HUES6 (cell line): ENCODE results near the gene HLTF.
A peak's percentile ranks its signal among the peaks of the same experiment; 100 is the strongest.

ENCODE experiments used
- H3K27ac ChIP-seq: 2 replicates; pipeline ENCODE4 v1.7.0; 2013; ENCODE audit warnings: low read depth, mild to moderate bottlenecking, low read length, inconsistent platforms
- H3K27me3 ChIP-seq: 2 replicates; pipeline ENCODE4 v1.6.1; 2013; ENCODE audit warnings: low read length; ENCODE audit not compliant: control insufficient read depth, insufficient read depth
- H3K36me3 ChIP-seq: 2 replicates; pipeline ENCODE4 v1.6.1; 2013; ENCODE audit warnings: low read length; ENCODE audit not compliant: control insufficient read depth, insufficient read depth
- H3K4me1 ChIP-seq: 2 replicates; pipeline ENCODE4 v1.6.1; 2013; ENCODE audit warnings: low read length; ENCODE audit not compliant: control insufficient read depth, insufficient read depth
- H3K4me3 ChIP-seq: 2 replicates; pipeline ENCODE4 v1.5.1; 2013; ENCODE audit warnings: low read depth, low read length
- H3K9ac ChIP-seq: one replicate; pipeline ENCODE4 v1.6.1; 2013; ENCODE audit warnings: mild to moderate bottlenecking, low read length
- H3K9me3 ChIP-seq: 2 replicates; pipeline ENCODE4 v1.6.1; 2013; ENCODE audit warnings: low read depth, low read length; ENCODE audit not compliant: control insufficient read depth, insufficient read depth

Gene HLTF

GRCh38 chr3:149086232-149086988, at the start of gene HLTF:
Gene HLTF, minus strand, starts transcription at chr3:149086533. Its CDS starts 197 bp downstream, at chr3:149086336.
- Histone ChIP-seq H3K27me3 (peaks cover 7% of the 10 kb centered on the region; the same call in 1 of the 2 replicates), H3K27ac (0 out of 2 replicates have a peak within 1 kb of the TSS, but pooled peaks have one; percentile 42), H3K9ac (peak within 1 kb of the TSS; percentile 78)

GRCh38 chr3:149134575-149134974, 48.2 kb upstream of the HLTF start:
- Histone ChIP-seq H3K27me3 (no peaks in the 10 kb centered on the region), H3K4me3 (no peak overlapping the region), H3K9me3 (no peaks in the 10 kb centered on the region), H3K9ac (peak overlapping the region; percentile 33), H3K36me3 (peaks cover 17% of the 10 kb centered on the region), H3K27ac (no peak overlapping the region), H3K4me1 (peaks cover 34% of the 10 kb centered on the region)

More at GRCh38 chr3:149086232-149086988, at the start of gene HLTF:
- Histone ChIP-seq H3K36me3 (peaks cover 23% of the 10 kb centered on the region), H3K4me1 (no peaks in the 10 kb centered on the region), H3K4me3 (peak within 1 kb of the TSS; percentile 83), H3K9me3 (peaks cover 7% of the 10 kb centered on the region)

GRCh38 chr3:149131589-149131988, 45.3 kb upstream of the HLTF start:
- Histone ChIP-seq H3K27ac (no peak overlapping the region), H3K27me3 (no peaks in the 10 kb centered on the region), H3K36me3 (peaks cover 17% of the 10 kb centered on the region), H3K9ac (peak overlapping the region; percentile 26), H3K4me3 (peak overlapping the region; percentile 91; the same call in 1 of the 2 replicates), H3K4me1 (peaks cover 28% of the 10 kb centered on the region), H3K9me3 (no peaks in the 10 kb centered on the region)

DNA sequence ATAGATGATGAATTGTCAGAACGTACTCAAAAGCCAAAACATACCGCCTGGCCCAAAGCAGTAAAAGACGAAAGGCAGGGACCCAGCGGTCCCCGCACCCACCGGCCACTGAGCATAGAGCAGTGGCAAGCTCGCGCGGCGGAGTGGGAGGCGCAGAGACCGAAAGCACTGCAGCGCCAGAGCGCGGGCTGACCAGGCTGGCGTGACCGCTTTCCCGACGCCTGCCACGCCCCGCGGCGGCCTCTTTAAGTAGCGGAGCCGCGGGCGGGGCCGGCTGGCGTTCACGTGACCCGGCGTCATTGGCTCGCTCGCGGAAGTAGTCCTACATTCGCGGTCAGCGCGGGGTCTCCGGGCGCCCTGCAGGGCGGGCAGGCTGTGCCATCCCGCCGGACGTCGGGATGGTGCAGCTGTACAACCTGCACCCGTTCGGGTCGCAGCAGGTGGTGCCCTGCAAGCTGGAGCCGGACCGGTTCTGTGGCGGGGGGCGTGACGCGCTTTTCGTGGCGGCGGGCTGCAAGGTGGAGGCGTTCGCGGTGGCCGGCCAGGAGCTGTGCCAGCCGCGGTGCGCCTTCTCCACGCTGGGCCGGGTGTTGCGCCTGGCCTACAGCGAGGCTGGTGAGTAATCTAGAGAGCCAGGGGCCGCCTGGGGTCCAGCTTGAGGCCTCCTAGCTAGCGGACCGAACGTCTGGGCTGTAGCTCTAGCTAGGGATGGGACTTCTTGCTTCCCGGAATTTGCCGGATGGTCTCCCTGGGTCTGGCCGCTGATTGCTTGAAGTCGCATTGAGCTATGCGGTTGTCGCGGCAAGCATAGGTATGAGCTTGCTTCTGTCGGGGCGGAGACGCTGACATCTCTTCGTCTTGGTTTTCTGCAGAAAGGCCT, 43.2 kb upstream of the HLTF start, which contains the start of gene HPS3:
Gene HPS3 (plus strand): TSS at position 313 of the 880 bp plus-strand sequence. CDS start 86 bp downstream, at position 399.
- no peaks in the 10 kb centered on the region for H3K27me3 ChIP-seq
- peaks cover 11% of the 10 kb centered on the region for H3K36me3 ChIP-seq
- H3K4me3 ChIP-seq = peak within 1 kb of the TSS; percentile 91
- H3K4me1 ChIP-seq = peaks cover 25% of the 10 kb centered on the region
- H3K9me3 ChIP-seq = no peaks in the 10 kb centered on the region
- H3K9ac ChIP-seq = peak within 1 kb of the TSS; percentile 87
- H3K27ac ChIP-seq = peak within 1 kb of the TSS; percentile 45; the same call in 1 of the 2 replicates

DNA sequence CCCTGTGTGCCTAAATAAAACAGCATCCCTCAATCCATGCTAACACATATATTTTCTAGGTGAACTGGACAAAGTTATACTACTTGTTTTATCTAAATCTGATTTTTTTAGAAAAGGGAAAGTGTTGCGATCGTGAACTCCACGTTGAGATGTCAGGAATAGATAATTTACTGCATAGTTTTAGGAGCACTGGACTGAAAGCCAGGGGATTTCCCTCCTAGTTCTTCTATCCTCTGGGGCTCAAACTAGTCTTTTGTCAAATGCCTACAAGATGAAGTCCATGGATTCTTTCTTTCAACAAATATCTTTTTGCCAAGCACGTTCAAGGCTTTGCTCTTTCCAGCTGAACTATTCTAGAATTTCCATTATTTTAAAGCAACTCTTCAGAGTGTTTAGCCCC, 42.5 kb upstream of the HLTF start:
- Histone ChIP-seq H3K36me3 (peaks cover 6% of the 10 kb centered on the region; the same call in 1 of the 2 replicates), H3K9ac (no peak overlapping the region), H3K9me3 (no peaks in the 10 kb centered on the region), H3K27me3 (no peaks in the 10 kb centered on the region), H3K4me3 (peak overlapping the region; percentile 91), H3K4me1 (peaks cover 17% of the 10 kb centered on the region), H3K27ac (no peak overlapping the region)

GRCh38 chr3:149122721-149123578, 36.6 kb upstream of the HLTF start:
- Histone ChIP-seq H3K4me1 (0 out of 2 replicates have a peak, but pooled peaks cover 4% of the 10 kb centered on the region), H3K4me3 (no peak overlapping the region), H3K27ac (no peak overlapping the region), H3K36me3 (no peaks in the 10 kb centered on the region), H3K9me3 (no peaks in the 10 kb centered on the region), H3K27me3 (no peaks in the 10 kb centered on the region), H3K9ac (no peak overlapping the region)

GRCh38 chr3:149120051-149120972, 34.0 kb upstream of the HLTF start:
- no peak overlapping the region for H3K4me3 ChIP-seq
- H3K4me1 ChIP-seq = peaks cover 4% of the 10 kb centered on the region; the same call in 1 of the 2 replicates
- H3K27ac ChIP-seq = no peak overlapping the region
- no peaks in the 10 kb centered on the region for H3K9me3 ChIP-seq
- no peaks in the 10 kb centered on the region for H3K36me3 ChIP-seq
- no peaks in the 10 kb centered on the region for H3K27me3 ChIP-seq
- H3K9ac ChIP-seq = no peak overlapping the region

DNA sequence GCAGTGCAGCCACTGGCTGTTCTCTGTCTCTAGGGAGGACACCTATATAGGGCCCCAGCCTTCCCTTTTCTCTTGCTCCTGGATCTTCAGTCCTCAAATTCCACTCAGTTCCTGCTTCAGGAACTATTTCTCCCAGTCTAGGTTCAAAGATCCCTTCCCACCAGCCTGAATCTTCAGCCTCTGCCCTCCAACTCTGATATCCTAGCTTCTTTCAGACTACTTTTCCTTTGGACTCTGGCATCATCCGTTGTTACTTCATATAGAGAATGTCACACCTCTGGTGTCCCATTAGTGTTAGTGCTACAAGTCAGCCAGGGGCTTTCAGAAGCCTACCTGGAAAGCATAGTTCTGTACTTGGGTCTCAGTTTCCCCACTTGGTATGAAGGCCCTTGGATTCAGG, 33.1 kb upstream of the HLTF start:
- H3K4me3 ChIP-seq = no peak overlapping the region
- H3K9me3 ChIP-seq = no peaks in the 10 kb centered on the region
- no peak overlapping the region for H3K9ac ChIP-seq
- no peaks in the 10 kb centered on the region for H3K36me3 ChIP-seq
- H3K27me3 ChIP-seq = no peaks in the 10 kb centered on the region
- no peak overlapping the region for H3K27ac ChIP-seq
- peaks cover 13% of the 10 kb centered on the region for H3K4me1 ChIP-seq

- no peaks in the 10 kb centered on the region for H3K36me3 ChIP-seq
- no peak overlapping the region for H3K9ac ChIP-seq
- H3K27me3 ChIP-seq = no peaks in the 10 kb centered on the region
- H3K27ac ChIP-seq = no peak overlapping the region
- H3K9me3 ChIP-seq = peaks cover 1% of the 10 kb centered on the region
- H3K4me3 ChIP-seq = no peak overlapping the region
- H3K4me1 ChIP-seq = peaks cover 15% of the 10 kb centered on the region
Observed at GRCh38 chr3:149118724-149119123, 32.4 kb upstream of the HLTF start.
